B cell (primary cell): ENCODE measurements around the gene CCDC17.

ENCODE experiments used
- CTCF ChIP-seq: fragments of 200-600 bp; IDR thresholded peaks from one replicate; pipeline ENCODE4 v1.8.0; 2022; ENCODE audit warnings: antibody characterized with exemption, mild to moderate bottlenecking
- EZH2 ChIP-seq: IDR thresholded peaks from 2 replicates; pipeline ENCODE4 v1.6.1; 2012; ENCODE audit warnings: borderline replicate concordance, low read depth, mild to moderate bottlenecking, moderate library complexity, low read length; ENCODE audit not compliant: insufficient read depth, poor library complexity, severe bottlenecking

- TF ChIP-seq CTCF (no peak), EZH2 (no peak)
Measured at GRCh38 chr1:45669859-45670655, 46.2 kb upstream of the CCDC17 start.
